Activated naive CD4-positive, alpha-beta T cell treated with anti-CD3 and anti-CD28 coated beads, Interleukin-2, amount 50 U/mL, for 24 hours (primary cell): ENCODE results near the gene PRMT6.
"Not testable (repeated sequence)": the region's sequence is repeated elsewhere in the genome, so short reads cannot be mapped to it uniquely, and the experiment has no call there.

ENCODE experiments used
- H3K27ac Mint-ChIP-seq: one replicate; pipeline ENCODE4 v1.8.0; 2021; ENCODE audit warnings: mild to moderate bottlenecking, mixed read lengths
- H3K27me3 Mint-ChIP-seq: one replicate; pipeline ENCODE4 v1.8.0; 2021; ENCODE audit warnings: mixed read lengths
- H3K36me3 Mint-ChIP-seq: one replicate; pipeline ENCODE4 v1.8.0; 2021; ENCODE audit warnings: mixed read lengths
- H3K4me1 Mint-ChIP-seq: one replicate; pipeline ENCODE4 v1.8.0; 2021; ENCODE audit warnings: mixed read lengths
- H3K4me3 Mint-ChIP-seq: one replicate; pipeline ENCODE4 v1.8.0; 2021; ENCODE audit warnings: mild to moderate bottlenecking, mixed read lengths
- H3K9me3 Mint-ChIP-seq: one replicate; pipeline ENCODE4 v1.8.0; 2021; ENCODE audit warnings: mixed read lengths

PRMT6 gene

GRCh38 chr1:107056426-107057196, at the start of gene PRMT6:
TSS of gene PRMT6 (plus strand) at chr1:107056674. CDS start at chr1:107056716, 42 bp downstream.
- Mint-ChIP-seq H3K27ac (peak within 1 kb of the TSS; percentile 99), H3K4me3 (peak within 1 kb of the TSS; percentile 99), H3K27me3 (no peaks in the 10 kb centered on the region), H3K9me3 (peaks cover 6% of the 10 kb centered on the region), H3K4me1 (peaks cover 23% of the 10 kb centered on the region), H3K36me3 (peaks cover 10% of the 10 kb centered on the region)

- Mint-ChIP-seq H3K4me3 (no peak overlapping the region), H3K27ac (no peak overlapping the region), H3K9me3 (no peaks in the 10 kb centered on the region), H3K27me3 (peaks cover 6% of the 10 kb centered on the region), H3K36me3 (no peaks in the 10 kb centered on the region), H3K4me1 (no peaks in the 10 kb centered on the region)
Observed at GRCh38 chr1:107009281-107009680, 47.2 kb upstream of the PRMT6 start.

GRCh38 chr1:107010582-107010981, 45.9 kb upstream of the PRMT6 start:
- Mint-ChIP-seq H3K27ac (no peak overlapping the region), H3K4me1 (no peaks in the 10 kb centered on the region), H3K27me3 (peaks cover 6% of the 10 kb centered on the region), H3K9me3 (no peaks in the 10 kb centered on the region), H3K36me3 (no peaks in the 10 kb centered on the region), H3K4me3 (no peak overlapping the region)

GRCh38 chr1:107016376-107016978, 40.0 kb upstream of the PRMT6 start:
- Mint-ChIP-seq H3K4me1 (no peaks in the 10 kb centered on the region), H3K27me3 (peaks cover 7% of the 10 kb centered on the region), H3K4me3 (no peak overlapping the region), H3K9me3 (no peaks in the 10 kb centered on the region), H3K27ac (no peak overlapping the region), H3K36me3 (no peaks in the 10 kb centered on the region)

GRCh38 chr1:107018445-107018844, 38.0 kb upstream of the PRMT6 start:
- Mint-ChIP-seq H3K4me1 (no peaks in the 10 kb centered on the region), H3K36me3 (no peaks in the 10 kb centered on the region), H3K27me3 (peaks cover 13% of the 10 kb centered on the region), H3K27ac (no peak overlapping the region), H3K4me3 (no peak overlapping the region), H3K9me3 (peaks cover 5% of the 10 kb centered on the region)

- Mint-ChIP-seq H3K27ac (no peak overlapping the region), H3K4me1 (no peaks in the 10 kb centered on the region), H3K9me3 (peaks cover 5% of the 10 kb centered on the region), H3K4me3 (no peak overlapping the region), H3K27me3 (peaks cover 16% of the 10 kb centered on the region), H3K36me3 (no peaks in the 10 kb centered on the region)
Observed at GRCh38 chr1:107019166-107019565, 37.3 kb upstream of the PRMT6 start.

GRCh38 chr1:107038874-107039273, 17.6 kb upstream of the PRMT6 start:
- not testable (repeated sequence) for H3K4me1 Mint-ChIP-seq, H3K36me3 Mint-ChIP-seq, H3K4me3 Mint-ChIP-seq, H3K9me3 Mint-ChIP-seq, H3K27ac Mint-ChIP-seq
- peaks cover 16% of the 10 kb centered on the region for H3K27me3 Mint-ChIP-seq

GRCh38 chr1:107044310-107045220, 11.9 kb upstream of the PRMT6 start:
- not testable (repeated sequence) for H3K4me3 Mint-ChIP-seq, H3K27ac Mint-ChIP-seq, H3K4me1 Mint-ChIP-seq, H3K36me3 Mint-ChIP-seq, H3K9me3 Mint-ChIP-seq
- H3K27me3 Mint-ChIP-seq = peaks cover 13% of the 10 kb centered on the region

- H3K4me1 Mint-ChIP-seq = no peaks in the 10 kb centered on the region
- no peak overlapping the region for H3K27ac Mint-ChIP-seq
- no peaks in the 10 kb centered on the region for H3K36me3 Mint-ChIP-seq
- H3K4me3 Mint-ChIP-seq = no peak overlapping the region
- peaks cover 12% of the 10 kb centered on the region for H3K27me3 Mint-ChIP-seq
- no peaks in the 10 kb centered on the region for H3K9me3 Mint-ChIP-seq
Observed at GRCh38 chr1:107047602-107048001, 8.9 kb upstream of the PRMT6 start.

GRCh38 chr1:107048241-107048640, 8.2 kb upstream of the PRMT6 start:
- H3K4me1 Mint-ChIP-seq = no peaks in the 10 kb centered on the region

GRCh38 chr1:107051266-107051665, 5.2 kb upstream of the PRMT6 start:
- Mint-ChIP-seq H3K36me3 (no peaks in the 10 kb centered on the region), H3K27me3 (peaks cover 10% of the 10 kb centered on the region), H3K4me1 (no peaks in the 10 kb centered on the region), H3K27ac (no peak overlapping the region), H3K9me3 (peaks cover 6% of the 10 kb centered on the region), H3K4me3 (no peak overlapping the region)

More at GRCh38 chr1:107048241-107048640, 8.2 kb upstream of the PRMT6 start:
- H3K36me3 Mint-ChIP-seq = no peaks in the 10 kb centered on the region
- no peak overlapping the region for H3K27ac Mint-ChIP-seq
- no peaks in the 10 kb centered on the region for H3K9me3 Mint-ChIP-seq
- H3K4me3 Mint-ChIP-seq = no peak overlapping the region
- peaks cover 12% of the 10 kb centered on the region for H3K27me3 Mint-ChIP-seq

- H3K9me3 Mint-ChIP-seq, H3K27me3 Mint-ChIP-seq, H3K36me3 Mint-ChIP-seq: not testable (repeated sequence)
- Mint-ChIP-seq H3K27ac (peak overlapping the region; percentile 99), H3K4me1 (peaks cover 23% of the 10 kb centered on the region), H3K4me3 (peak overlapping the region; percentile 99)
Observed at GRCh38 chr1:107055919-107056425, 502 bp upstream of the PRMT6 start.

GRCh38 chr1:107057197-107058133, 991 bp downstream of the PRMT6 start:
- H3K27ac Mint-ChIP-seq = peak overlapping the region; percentile 99
- peaks cover 6% of the 10 kb centered on the region for H3K9me3 Mint-ChIP-seq
- H3K36me3 Mint-ChIP-seq = peaks cover 10% of the 10 kb centered on the region
- H3K4me1 Mint-ChIP-seq = peaks cover 23% of the 10 kb centered on the region
- H3K4me3 Mint-ChIP-seq = peak overlapping the region; percentile 99
- no peaks in the 10 kb centered on the region for H3K27me3 Mint-ChIP-seq

- peaks cover 23% of the 10 kb centered on the region for H3K4me1 Mint-ChIP-seq
- no peaks in the 10 kb centered on the region for H3K27me3 Mint-ChIP-seq
- H3K36me3 Mint-ChIP-seq = peaks cover 12% of the 10 kb centered on the region
- peak overlapping the region; percentile 99 for H3K4me3 Mint-ChIP-seq
- peaks cover 6% of the 10 kb centered on the region for H3K9me3 Mint-ChIP-seq
- H3K27ac Mint-ChIP-seq = peak overlapping the region; percentile 41
Observed at GRCh38 chr1:107058245-107059032, 2.0 kb downstream of the PRMT6 start.
